Loucy (cell line): ENCODE results near the gene COA5.

Source experiments
- EZH2phosphoT487 ChIP-seq: fragments of 200-600 bp; IDR thresholded peaks from 2 replicates; pipeline ENCODE4 v1.6.1; 2018; ENCODE audit warnings: antibody characterized with exemption, mild to moderate bottlenecking, moderate library complexity, borderline replicate concordance
- TF ChIP-seq, protein P1 (sequence below): fragments of 200-600 bp; sonication (generic); conservative IDR thresholded peaks from 2 replicates; pipeline ENCODE4 v1.5.1; 2014; ENCODE audit warnings: mild to moderate bottlenecking, antibody characterized with exemption, low read length

DNA sequence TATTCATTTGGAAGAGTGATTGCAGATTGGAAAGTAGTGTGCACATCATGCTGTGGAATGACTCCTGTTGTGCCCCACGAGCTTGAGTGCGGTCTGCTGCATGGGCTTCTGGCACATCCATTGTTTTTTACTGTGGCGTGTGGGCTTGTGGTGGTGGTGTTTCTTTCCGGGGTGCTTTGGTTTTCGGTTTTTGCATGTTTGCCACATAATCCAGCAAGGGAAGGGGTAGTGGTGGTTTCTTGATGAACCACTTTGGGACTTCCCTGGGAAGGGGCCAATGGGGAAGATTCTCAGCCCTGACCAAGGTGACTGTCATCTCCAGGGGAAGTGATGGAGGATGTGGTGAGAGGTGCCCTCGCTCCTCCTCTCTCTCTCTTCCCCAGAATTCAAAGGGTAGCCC is 57.0 kb downstream of the COA5 start:
- TF ChIP-seq, protein P1, sequence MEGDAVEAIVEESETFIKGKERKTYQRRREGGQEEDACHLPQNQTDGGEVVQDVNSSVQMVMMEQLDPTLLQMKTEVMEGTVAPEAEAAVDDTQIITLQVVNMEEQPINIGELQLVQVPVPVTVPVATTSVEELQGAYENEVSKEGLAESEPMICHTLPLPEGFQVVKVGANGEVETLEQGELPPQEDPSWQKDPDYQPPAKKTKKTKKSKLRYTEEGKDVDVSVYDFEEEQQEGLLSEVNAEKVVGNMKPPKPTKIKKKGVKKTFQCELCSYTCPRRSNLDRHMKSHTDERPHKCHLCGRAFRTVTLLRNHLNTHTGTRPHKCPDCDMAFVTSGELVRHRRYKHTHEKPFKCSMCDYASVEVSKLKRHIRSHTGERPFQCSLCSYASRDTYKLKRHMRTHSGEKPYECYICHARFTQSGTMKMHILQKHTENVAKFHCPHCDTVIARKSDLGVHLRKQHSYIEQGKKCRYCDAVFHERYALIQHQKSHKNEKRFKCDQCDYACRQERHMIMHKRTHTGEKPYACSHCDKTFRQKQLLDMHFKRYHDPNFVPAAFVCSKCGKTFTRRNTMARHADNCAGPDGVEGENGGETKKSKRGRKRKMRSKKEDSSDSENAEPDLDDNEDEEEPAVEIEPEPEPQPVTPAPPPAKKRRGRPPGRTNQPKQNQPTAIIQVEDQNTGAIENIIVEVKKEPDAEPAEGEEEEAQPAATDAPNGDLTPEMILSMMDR: no peak
- TF ChIP-seq EZH2phosphoT487: no peak
